Inferior parietal cortex (tissue), 1 donor: ENCODE results near the gene AKAP14.
A peak's percentile ranks its signal among the peaks of the same experiment; 100 is the strongest.
"Not testable (repeated sequence)": the region's sequence is repeated elsewhere in the genome, so short reads cannot be mapped to it uniquely, and the experiment has no call there.

ENCODE experiments used
- DNase-seq: peaks from one replicate; pipeline ENCODE4 v3.0.0-alpha.2; 2016; ENCODE audit errors: extremely low spot score

Gene AKAP14

GRCh38 chrX:119922391-119922790 lies 26.7 kb downstream of the AKAP14 start:
- not testable (repeated sequence) for DNase-seq

- DNase-seq: no peak
Observed at GRCh38 chrX:119935215-119935874, 39.7 kb downstream of the AKAP14 start.

GRCh38 chrX:119941336-119941735 lies 45.6 kb downstream of the AKAP14 start:
- DNase-seq: no peak

- DNase-seq: no peak
Observed at GRCh38 chrX:119942173-119942819, 46.6 kb downstream of the AKAP14 start.

- DNase-seq: peak; percentile 1
Observed at GRCh38 chrX:119942831-119943184, 47.1 kb downstream of the AKAP14 start.

GRCh38 chrX:119943185-119943988 lies 47.7 kb downstream of the AKAP14 start, which contains the start of gene NKAP:
Gene NKAP (minus strand): TSS chrX:119943751. CDS start chrX:119943605, 146 bp downstream.
- DNase-seq: peak; percentile 93

GRCh38 chrX:119945481-119945880 lies 49.8 kb downstream of the AKAP14 start:
- no peak for DNase-seq

- DNase-seq: no peak
Observed at GRCh38 chrX:119948381-119948780, 52.7 kb downstream of the AKAP14 start.

GRCh38 chrX:119954374-119954773 lies 58.7 kb downstream of the AKAP14 start:
- no peak for DNase-seq

GRCh38 chrX:119955807-119956570 lies 60.3 kb downstream of the AKAP14 start:
- not testable (repeated sequence) for DNase-seq

- DNase-seq: no peak
Observed at GRCh38 chrX:119960625-119961024, 64.9 kb downstream of the AKAP14 start.

- not testable (repeated sequence) for DNase-seq
Observed at GRCh38 chrX:119966837-119967236, 71.1 kb downstream of the AKAP14 start.
